NCI-H2196 (cell line): ENCODE data around the gene CNTNAP2.
"Not testable (repeated sequence)": the region's sequence is repeated elsewhere in the genome, so short reads cannot be mapped to it uniquely, and the experiment has no call there.

Source experiments
- DNase-seq: peaks from one replicate; lab custom pipeline; 2025; ENCODE audit not compliant: unreplicated experiment; lab: John Stamatoyannopoulos, UW

The CNTNAP2 gene

DNA sequence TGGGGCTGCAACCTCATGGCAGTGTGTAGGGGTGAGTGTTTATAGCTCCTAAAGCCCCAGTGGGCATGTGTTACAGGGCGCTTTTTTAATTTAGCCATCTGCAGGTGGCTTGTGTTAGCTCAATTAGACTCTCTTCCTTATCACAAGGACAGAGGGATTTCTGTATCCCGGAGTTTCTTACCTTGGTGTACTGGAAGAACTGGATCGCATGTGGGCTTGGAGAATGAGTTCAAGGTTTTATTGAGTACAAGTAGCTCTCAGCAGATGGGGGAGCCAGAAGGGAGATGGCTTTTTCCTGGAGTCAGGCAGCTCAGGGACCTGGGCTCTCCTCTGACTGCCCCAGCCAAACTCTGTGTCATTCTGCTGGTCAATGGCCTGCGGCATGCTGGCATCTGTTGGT lies 2320.4 kb downstream of the CNTNAP2 start:
- DNase-seq, result no peak

- DNase-seq, result no peak
Measured at GRCh38 chr7:148442141-148442655, 2325.6 kb downstream of the CNTNAP2 start.

DNA sequence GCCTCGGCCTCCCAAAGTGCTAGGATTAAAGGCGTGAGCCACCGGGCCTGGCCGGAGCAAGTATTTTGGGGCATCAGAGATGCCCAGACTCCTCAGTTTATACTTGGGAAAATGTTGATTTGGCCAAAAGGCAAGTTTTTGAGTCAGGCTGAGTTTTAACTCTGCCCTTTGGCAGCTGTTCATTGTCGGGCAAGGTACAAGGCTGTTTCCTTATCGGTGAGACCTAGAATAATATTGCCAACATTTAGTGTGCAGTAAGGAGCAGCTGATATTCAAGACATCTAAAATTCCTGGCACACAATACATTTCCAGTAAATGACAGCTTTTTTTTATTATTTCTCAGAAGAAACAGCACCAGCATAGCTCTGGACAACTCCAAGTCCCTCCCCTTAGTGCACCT lies 2326.3 kb downstream of the CNTNAP2 start:
- no peak for DNase-seq

DNA sequence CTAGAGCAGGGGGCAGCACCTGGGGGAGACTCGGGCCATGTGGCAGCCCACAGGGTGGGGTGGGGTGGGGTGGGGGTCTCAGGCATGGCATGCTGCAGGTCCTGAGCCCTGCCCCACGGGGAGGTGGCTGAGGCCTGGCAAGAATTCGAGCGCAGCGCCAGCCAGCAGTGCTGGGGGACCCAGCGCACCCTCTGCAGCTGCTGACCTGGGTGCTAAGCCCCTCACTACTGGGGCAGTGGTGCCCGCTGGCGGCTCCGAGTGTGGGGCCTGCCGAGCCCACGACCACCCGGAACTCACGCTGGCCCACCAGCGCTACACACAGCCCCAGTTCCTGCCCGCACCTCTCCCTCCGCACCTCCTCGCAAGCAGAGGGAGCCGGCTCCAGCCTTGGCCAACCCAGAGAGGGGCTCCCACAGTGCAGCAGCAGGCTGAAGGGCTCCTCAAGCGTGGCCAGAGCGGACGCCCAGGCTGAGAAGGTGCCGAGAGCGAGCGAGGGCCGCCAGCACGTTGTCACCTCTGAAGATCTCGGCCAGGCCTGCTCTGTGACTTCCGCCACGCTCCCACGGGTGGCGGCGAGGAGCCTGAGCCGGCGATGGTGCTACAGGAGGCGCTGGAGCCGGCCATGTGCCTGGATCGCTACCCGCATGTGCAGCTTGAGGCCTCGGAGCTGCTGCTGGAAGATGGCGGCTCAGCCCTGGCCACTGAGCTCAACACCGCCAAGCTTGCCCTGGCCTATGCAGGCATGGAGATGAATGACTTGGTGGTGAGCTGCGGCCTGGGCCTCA lies 2328.9 kb downstream of the CNTNAP2 start:
- DNase-seq, result no peak

DNA sequence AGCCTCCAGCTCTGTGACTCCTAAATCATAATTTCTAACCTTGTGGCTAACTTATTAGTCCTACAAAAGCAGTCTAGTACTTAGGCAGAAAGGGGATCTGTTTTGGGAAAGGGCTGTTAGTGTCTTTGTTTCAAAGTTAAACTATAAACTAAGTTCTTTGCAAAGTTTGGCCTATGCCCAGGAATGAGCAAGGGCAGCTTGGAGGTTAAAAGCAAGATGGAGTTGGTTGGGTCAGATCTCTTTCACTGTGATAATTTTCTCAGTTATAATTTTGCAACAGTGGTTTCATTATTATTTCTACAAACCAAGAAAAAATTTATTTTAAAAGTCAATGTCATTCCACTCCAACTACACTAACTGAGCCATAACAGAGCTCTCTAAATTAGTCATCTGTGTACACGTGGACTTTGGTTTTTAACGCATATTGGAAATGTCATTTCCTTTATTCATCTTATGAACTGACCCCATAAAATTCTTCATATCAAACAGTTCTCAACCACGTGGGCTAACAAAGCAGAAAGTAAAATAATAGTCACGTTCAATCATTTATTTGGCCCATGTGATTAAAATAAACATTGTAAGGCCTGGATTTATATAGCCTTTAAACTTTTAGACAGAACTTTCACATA lies 2330.7 kb downstream of the CNTNAP2 start:
- DNase-seq, result no peak

- DNase-seq, result not testable (repeated sequence)
Measured at GRCh38 chr7:148451526-148451925, 2334.9 kb downstream of the CNTNAP2 start.

DNA sequence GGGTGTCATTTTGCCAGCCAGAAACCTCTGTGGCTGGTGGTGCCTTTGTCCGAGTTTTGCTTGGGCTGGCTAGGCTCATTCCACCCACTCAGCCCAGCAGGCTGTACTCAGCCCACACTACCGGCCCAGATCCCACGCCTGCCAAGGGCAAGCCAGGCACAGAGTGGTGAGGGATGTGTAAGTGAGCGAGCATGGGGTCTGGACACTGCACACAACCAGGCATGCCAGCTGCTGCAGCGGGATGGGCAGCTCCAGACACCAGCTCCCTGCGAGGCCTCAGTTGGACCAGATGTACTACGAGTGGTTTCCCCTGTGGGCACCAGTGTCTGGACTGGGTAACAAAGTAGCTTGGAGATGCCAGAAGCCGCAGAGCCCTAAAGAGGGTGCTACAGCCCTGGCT lies 2339.8 kb downstream of the CNTNAP2 start:
- no peak for DNase-seq

DNA sequence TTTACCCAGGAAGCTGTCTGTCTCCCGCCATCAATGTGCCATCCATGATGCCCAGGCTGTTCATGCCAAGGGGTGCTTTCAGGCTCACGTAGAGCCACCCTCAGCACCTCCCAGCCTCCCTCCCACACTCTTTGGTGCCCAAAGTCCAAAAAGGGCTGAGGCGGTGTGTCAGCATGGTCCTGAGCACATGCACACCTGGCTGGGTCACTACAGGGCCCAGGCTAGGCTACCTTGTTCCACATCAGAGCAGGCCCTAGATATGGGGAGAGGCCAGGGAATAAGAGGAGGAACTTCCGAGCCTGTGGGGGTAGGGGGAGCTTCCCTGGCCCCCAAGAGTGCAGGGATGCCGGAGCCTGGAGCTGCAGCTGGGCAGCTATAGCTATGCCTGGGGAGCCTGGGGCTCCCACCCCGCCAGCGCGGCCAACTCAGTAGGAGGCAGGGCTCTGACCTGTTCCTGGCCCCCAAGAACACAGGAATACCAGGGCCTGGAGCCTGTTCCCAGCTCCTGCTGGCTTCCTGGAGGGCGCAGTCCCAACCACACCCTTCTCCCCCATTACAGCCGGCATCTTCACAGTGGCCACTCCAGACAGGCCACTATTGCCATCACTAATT lies 2340.8 kb downstream of the CNTNAP2 start:
- DNase-seq, result no peak

DNA sequence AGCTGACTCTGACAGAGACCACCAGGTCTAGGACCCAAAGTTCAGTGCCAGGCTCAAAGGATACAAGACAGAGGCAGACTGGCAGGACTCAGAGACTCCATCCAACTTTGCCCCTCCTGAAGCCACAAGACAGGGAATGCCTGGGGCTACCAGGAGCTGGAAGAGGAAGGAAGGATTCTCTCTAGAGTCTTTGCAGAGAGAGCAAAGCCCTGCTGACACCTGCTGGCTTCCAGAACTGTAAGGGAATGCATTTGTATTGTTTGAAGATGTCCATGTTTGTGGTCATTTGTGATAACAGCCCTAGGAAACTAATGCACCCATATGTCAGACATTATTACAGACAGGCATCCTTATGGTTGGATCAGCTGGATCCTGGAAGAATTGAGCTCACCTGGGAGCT lies 2341.7 kb downstream of the CNTNAP2 start:
- no peak for DNase-seq

DNA sequence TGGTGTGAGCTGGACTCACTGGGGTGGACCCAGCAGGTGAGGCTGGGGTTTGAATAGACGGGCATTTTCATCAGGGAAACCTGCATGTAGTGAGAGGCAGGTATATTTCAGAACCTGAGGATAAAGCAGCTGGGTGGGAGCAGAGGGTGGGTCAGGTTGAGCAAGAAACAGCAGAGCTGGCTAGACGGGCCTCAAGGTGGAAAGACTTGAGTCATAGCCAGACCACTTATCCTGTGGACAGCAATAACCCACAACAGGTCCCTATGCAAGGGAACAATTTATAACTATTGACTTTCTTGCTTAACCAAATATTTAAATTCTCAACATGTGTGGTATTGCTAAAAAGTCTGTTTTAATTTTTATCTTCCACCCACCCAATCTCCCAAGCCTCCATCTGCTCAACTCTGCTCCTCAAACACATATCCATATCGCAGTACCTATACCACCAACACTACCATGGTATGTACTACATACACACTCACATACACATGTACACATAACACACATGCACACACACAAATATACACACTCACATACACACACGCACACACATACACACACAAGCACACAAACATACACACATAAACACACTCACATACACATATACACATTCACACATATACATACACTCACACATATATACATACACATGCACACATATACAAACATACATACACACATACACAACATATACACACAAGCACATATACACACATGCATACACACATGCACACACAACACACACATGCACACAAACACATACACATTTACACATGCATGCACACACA lies 2345.0 kb downstream of the CNTNAP2 start:
- no peak for DNase-seq

DNA sequence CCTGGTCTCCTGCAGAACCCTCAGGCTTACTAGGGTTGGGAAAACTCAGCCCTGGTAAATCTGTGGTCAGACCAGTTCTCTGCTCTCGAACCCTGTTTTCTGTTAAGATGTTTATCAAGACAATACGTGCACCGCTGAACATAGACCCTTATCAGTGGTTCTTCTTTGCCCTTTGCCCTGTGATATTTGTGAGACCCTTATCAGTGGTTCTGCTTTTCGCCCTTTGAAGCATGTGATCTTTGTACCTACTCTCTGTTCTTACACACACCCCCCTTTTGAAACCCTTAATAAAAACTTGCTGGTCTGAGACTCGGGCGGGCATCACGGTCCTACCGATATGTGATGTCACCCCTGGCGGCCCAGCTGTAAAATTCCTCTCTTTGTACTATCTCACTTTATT lies 2346.2 kb downstream of the CNTNAP2 start:
- not testable (repeated sequence) for DNase-seq

GRCh38 chr7:148463210-148463609 lies 2346.6 kb downstream of the CNTNAP2 start:
- no peak for DNase-seq

GRCh38 chr7:148464947-148465346 lies 2348.3 kb downstream of the CNTNAP2 start:
- DNase-seq, result no peak

DNA sequence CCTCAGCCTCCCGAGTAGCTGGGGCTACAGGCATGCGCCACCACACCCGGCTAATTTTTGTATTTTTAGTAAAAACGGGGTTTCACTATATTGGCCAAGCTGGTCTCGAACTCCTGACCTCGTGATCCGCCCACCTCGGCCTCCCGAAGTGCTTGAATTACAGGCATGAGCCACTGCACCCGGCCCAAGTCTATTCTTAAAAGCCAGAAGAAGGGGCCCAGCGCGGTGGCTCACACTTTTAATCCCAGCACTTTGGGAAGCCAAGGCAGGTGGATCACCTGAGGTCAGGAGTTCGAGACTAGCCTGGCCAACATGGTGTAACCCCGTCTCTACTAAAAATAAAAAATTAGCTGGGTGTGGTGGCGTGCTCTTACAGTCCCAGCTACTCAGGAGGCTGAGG lies 2348.8 kb downstream of the CNTNAP2 start:
- not testable (repeated sequence) for DNase-seq

DNA sequence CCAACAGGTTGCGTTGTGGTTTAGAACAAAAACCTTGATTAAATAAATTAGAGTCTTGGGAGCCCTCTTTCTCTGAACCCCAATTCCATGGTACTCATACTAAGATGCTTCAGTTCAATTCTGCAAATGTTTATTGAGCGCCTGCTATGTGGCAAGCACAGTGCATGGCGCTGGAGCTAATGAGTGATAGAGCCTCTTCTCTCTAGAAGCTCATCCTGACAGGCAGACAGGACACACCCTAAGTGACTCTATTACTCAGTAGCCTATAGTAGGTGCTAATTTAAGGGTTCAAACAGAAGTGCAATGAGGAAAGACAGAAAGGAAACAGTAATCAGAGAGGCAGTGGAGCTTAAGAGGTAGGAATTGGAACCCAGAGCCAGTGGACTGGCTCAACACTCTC lies 2349.5 kb downstream of the CNTNAP2 start:
- no peak for DNase-seq

DNA sequence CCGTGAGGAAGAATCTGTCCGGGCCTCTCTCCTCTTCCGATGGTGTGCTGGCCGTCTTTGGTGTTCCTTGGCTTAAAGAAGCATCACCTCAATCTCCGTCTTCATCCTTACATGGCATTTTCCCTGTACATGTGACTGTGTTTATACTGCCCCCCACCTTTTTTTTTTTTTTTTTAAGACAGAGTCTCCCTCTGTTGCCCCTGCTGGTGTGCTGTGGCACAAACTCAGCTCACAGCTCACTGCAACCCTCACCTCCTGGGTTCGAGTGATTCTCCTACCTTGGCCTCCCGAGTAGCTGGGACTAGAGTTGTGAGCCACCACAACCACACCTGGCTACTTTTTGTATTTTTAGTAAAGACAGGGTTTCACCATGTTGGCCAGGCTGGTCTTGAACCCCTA lies 2352.1 kb downstream of the CNTNAP2 start:
- no peak for DNase-seq
